HEK293T (cell line): ENCODE measurements around the gene SLC2A4.

Source experiments
- ELF4 ChIP-seq: fragments of 450-650 bp; IDR thresholded peaks from 2 replicates; pipeline ENCODE4 v1.6.1; 2017; ENCODE audit warnings: antibody characterized with exemption
- FOXM1 ChIP-seq: fragments of 450-650 bp; IDR thresholded peaks from 2 replicates; pipeline ENCODE4 v1.6.1; 2017; ENCODE audit warnings: mild to moderate bottlenecking, borderline replicate concordance
- SP1 ChIP-seq: fragments of 450-650 bp; IDR thresholded peaks from 2 replicates; pipeline ENCODE4 v1.6.1; 2017
- SUZ12 ChIP-seq: fragments of 450-650 bp; IDR thresholded peaks from 2 replicates; pipeline ENCODE4 v1.6.1; 2016; ENCODE audit warnings: mild to moderate bottlenecking
- ZNF384 ChIP-seq: fragments of 450-650 bp; IDR thresholded peaks from 2 replicates; pipeline ENCODE4 v1.6.1; 2016

DNA sequence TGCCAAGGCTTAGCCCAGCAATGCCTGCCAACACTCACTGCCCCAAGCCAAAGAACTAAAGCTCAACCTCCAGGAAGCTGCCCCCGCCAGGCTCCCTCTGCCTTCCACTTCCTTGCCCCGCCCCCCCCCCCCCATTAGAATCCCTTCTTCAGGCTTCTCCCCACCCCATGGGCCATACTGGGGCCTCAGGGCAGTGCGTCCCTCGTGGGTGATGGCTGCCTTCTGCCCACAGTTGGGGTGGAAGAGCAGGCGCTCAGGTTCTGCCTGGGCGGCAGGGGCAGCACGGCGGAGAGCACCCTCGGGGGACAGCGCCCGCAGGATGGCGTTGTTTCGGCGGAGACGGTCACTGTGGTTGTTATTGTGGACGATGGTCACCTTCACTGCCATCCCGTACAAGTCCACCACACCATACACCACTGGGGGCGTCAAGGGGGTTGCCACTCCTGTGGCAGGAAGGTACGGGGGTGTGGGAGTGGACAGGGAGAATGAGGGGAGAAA is 43.6 kb downstream of the SLC2A4 start:
- TF ChIP-seq ELF4 (no peak), SP1 (no peak), FOXM1 (no peak), ZNF384 (no peak), SUZ12 (no peak)
